Nephron progenitor cell (in vitro differentiated cells): ENCODE data around the gene CAMK1D.

ENCODE experiments used
- DNase-seq: peaks from one replicate; pipeline ENCODE4 v3.0.0; 2021
- H3K27ac Mint-ChIP-seq: 2 replicates; pipeline ENCODE4 v1.8.0; 2021; ENCODE audit warnings: mild to moderate bottlenecking, moderate library complexity, mixed read lengths
- H3K27me3 Mint-ChIP-seq: 2 replicates; pipeline ENCODE4 v1.8.0; 2021; ENCODE audit warnings: mild to moderate bottlenecking, low read depth, mixed read lengths; ENCODE audit not compliant: poor library complexity
- H3K36me3 Mint-ChIP-seq: 2 replicates; pipeline ENCODE4 v1.8.0; 2021; ENCODE audit warnings: low read depth, mixed read lengths
- H3K4me1 Mint-ChIP-seq: 2 replicates; pipeline ENCODE4 v1.8.0; 2021; ENCODE audit warnings: mixed read lengths
- H3K4me3 Mint-ChIP-seq: 2 replicates; pipeline ENCODE4 v1.8.0; 2021; ENCODE audit warnings: mild to moderate bottlenecking, moderate library complexity, mixed read lengths
- H3K9me3 Mint-ChIP-seq: 2 replicates; pipeline ENCODE4 v1.8.0; 2021; ENCODE audit warnings: mild to moderate bottlenecking, moderate library complexity, mixed read lengths
- TF ChIP-seq, protein P1 (sequence below): fragments of 200-600 bp; sonication (generic); IDR thresholded peaks from 2 replicates; pipeline ENCODE4 v1.5.0; 2021; ENCODE audit warnings: antibody characterized with exemption

CAMK1D gene

DNA sequence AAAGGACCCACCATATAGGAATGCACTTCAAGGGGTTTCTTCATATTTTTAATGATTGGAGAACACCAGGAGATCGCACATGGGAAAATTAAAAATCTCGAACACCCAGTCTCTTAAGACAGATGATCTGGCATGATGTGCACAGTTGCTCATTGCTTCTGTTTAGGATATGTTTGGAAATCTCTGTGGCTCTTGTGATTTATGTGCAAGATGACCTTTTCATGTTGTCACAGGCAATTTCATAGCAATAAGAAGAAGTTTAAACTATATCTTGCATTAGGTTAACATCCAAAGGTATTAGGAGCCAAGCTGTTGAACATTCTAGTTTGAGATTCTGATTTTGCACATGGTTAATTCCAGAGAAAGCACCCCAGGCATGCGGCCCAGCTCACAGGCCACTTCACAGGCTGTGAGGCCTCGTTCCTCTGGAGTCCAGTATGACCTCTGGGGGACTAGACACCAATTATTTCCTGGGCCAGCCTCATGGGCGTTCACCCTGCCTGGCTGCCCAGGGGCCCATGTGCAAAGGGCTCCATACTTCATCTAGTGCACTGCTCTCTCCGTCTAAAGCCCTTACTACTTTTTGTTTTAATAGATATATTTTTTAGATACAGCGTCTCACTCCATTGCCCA, 28.4 kb downstream of the CAMK1D start:
- DNase-seq: no peak
- TF ChIP-seq, protein P1, sequence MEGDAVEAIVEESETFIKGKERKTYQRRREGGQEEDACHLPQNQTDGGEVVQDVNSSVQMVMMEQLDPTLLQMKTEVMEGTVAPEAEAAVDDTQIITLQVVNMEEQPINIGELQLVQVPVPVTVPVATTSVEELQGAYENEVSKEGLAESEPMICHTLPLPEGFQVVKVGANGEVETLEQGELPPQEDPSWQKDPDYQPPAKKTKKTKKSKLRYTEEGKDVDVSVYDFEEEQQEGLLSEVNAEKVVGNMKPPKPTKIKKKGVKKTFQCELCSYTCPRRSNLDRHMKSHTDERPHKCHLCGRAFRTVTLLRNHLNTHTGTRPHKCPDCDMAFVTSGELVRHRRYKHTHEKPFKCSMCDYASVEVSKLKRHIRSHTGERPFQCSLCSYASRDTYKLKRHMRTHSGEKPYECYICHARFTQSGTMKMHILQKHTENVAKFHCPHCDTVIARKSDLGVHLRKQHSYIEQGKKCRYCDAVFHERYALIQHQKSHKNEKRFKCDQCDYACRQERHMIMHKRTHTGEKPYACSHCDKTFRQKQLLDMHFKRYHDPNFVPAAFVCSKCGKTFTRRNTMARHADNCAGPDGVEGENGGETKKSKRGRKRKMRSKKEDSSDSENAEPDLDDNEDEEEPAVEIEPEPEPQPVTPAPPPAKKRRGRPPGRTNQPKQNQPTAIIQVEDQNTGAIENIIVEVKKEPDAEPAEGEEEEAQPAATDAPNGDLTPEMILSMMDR: no peak
- no peak overlapping the region for H3K4me3 Mint-ChIP-seq
- no peaks in the 10 kb centered on the region for H3K36me3 Mint-ChIP-seq
- peaks cover 6% of the 10 kb centered on the region for H3K4me1 Mint-ChIP-seq
- H3K27ac Mint-ChIP-seq: no peak overlapping the region
- H3K27me3 Mint-ChIP-seq: peaks cover 15% of the 10 kb centered on the region
- H3K9me3 Mint-ChIP-seq: no peaks in the 10 kb centered on the region

DNA sequence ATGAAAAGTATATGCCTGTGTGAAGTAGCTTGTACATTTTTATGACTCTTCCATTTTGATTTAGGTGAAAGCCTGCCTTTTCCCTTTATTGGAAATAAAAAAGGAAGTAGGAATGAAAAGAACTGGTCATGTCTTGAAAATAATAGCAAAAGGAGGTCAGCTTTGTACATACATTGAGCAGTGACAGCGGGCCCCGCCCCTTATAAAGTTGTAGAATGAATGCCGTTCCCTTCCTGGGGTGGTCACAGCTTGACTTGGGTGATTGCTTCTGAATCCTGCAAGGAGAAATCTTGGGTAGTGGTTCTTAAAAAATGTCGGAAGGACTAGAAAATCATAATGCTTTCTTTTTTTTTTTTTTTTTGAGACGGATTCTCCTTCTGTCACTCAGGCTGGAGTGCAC, 31.7 kb downstream of the CAMK1D start:
- Mint-ChIP-seq H3K4me1 (no peaks in the 10 kb centered on the region), H3K9me3 (peaks cover 13% of the 10 kb centered on the region), H3K27ac (peak overlapping the region; percentile 72), H3K36me3 (no peaks in the 10 kb centered on the region), H3K27me3 (peaks cover 19% of the 10 kb centered on the region), H3K4me3 (no peak overlapping the region)
- DNase-seq: no peak
- TF ChIP-seq, protein P1: no peak

DNA sequence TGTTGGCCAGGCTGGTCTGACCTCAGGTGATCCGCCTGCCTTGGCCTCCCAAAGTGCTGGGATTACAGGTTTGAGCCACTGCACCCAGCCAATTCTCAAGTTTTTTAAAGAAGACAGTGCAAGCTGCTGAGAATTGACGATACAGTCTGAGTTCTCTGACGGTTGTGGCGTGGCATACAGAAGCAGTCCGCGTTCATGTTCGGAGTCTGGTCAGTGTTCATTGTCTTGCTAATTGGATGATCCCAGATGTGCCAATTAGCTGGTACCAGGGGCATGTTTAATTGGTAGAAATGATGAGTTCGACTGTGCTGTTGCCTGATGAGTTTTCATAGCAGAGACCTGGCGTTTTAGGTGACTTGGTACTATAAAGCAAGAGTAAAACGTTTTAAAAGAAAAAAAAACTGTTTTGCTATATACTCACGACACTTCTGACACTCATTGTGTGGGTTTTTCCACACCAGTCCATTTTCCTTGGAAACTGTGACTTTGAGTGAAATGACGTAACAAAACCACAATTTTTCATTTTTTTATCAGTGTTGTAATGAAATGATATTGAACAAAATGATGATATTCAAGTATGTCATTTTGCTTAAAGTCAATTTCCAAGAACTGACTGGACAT, 32.3 kb downstream of the CAMK1D start:
- H3K36me3 Mint-ChIP-seq: no peaks in the 10 kb centered on the region
- TF ChIP-seq, protein P1: no peak
- no peak overlapping the region for H3K27ac Mint-ChIP-seq
- H3K4me1 Mint-ChIP-seq: no peaks in the 10 kb centered on the region
- H3K9me3 Mint-ChIP-seq: peaks cover 13% of the 10 kb centered on the region
- no peak for DNase-seq
- H3K27me3 Mint-ChIP-seq: peaks cover 19% of the 10 kb centered on the region
- no peak overlapping the region for H3K4me3 Mint-ChIP-seq

DNA sequence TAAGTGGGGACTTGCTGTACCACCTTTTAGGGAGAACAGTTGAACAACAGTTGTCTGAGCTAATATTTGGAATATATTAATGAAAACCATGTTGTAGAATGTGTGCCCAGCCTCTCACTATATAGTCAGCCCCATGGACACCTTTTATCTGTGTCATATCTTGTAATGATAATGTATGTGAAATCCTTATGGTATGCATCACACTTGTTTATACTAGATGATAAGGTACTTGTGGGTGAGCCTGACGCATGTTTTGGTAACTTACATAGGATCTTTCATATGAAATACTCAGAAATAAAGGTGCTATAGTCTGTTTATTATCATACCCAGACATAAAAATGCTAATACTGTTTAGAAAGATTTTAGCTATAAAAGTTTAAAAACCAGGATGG, 32.8 kb downstream of the CAMK1D start:
- Mint-ChIP-seq H3K4me3 (no peak overlapping the region), H3K4me1 (no peaks in the 10 kb centered on the region), H3K9me3 (peaks cover 13% of the 10 kb centered on the region), H3K36me3 (no peaks in the 10 kb centered on the region), H3K27ac (no peak overlapping the region), H3K27me3 (peaks cover 19% of the 10 kb centered on the region)
- DNase-seq: no peak
- TF ChIP-seq, protein P1: no peak

DNA sequence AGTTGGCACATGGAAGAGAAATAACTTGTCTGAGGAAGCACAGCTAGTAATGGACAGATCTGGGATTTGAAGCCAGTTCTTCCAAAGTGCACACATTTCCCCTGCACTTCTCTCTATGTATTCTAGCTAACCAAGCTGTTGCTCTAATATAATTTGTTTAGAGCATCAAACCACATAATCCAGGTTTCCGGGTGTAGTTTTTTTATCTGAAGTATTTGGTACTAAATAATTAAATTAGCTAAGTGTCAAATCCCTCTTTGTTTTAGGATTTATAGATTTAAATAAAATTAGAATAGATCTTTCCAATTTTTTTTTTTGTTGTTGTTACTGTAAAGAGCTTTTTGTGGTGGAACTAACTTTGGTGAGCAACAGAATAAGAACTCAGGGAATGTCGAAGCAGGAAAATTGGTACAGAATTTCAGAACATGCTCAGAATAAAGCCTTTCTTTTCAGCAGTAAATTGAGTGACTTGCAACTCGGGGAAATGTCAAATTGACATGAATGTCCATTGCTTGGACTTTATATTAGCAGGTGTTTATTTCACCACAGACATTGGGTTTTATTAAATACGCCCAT, 33.7 kb downstream of the CAMK1D start:
- TF ChIP-seq, protein P1: no peak
- H3K27ac Mint-ChIP-seq: no peak overlapping the region
- no peak overlapping the region for H3K4me3 Mint-ChIP-seq
- peaks cover 6% of the 10 kb centered on the region for H3K4me1 Mint-ChIP-seq
- no peaks in the 10 kb centered on the region for H3K36me3 Mint-ChIP-seq
- peaks cover 13% of the 10 kb centered on the region for H3K9me3 Mint-ChIP-seq
- H3K27me3 Mint-ChIP-seq: peaks cover 24% of the 10 kb centered on the region
- no peak for DNase-seq
